GM15510 (cell line): ENCODE data around the gene GDPGP1.

Experiments used
- POLR2A ChIP-seq: IDR thresholded peaks from 3 replicates; pipeline ENCODE4 v1.6.1; 2011; ENCODE audit warnings: borderline replicate concordance; ENCODE audit not compliant: insufficient read length; ENCODE audit errors: extremely low read depth

GDPGP1 gene, protein sequence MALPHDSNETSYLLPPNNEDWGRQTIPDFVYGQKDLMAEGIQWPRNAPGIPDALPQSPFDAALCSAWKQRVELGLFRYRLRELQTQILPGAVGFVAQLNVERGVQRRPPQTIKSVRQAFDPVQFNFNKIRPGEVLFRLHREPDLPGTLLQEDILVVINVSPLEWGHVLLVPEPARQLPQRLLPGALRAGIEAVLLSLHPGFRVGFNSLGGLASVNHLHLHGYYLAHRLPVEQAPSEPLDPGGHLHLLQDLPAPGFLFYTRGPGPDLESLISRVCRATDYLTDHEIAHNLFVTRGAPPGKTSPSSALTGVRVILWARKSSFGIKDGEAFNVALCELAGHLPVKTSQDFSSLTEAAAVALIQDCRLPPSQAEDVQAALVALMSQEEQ

GRCh38 chr15:90234096-90234988 is at the start of gene GDPGP1:
GDPGP1 (plus strand) TSS chr15:90234209; CDS start chr15:90240909, 6,700 bp downstream.
- TF ChIP-seq POLR2A, result peak; percentile 95

DNA sequence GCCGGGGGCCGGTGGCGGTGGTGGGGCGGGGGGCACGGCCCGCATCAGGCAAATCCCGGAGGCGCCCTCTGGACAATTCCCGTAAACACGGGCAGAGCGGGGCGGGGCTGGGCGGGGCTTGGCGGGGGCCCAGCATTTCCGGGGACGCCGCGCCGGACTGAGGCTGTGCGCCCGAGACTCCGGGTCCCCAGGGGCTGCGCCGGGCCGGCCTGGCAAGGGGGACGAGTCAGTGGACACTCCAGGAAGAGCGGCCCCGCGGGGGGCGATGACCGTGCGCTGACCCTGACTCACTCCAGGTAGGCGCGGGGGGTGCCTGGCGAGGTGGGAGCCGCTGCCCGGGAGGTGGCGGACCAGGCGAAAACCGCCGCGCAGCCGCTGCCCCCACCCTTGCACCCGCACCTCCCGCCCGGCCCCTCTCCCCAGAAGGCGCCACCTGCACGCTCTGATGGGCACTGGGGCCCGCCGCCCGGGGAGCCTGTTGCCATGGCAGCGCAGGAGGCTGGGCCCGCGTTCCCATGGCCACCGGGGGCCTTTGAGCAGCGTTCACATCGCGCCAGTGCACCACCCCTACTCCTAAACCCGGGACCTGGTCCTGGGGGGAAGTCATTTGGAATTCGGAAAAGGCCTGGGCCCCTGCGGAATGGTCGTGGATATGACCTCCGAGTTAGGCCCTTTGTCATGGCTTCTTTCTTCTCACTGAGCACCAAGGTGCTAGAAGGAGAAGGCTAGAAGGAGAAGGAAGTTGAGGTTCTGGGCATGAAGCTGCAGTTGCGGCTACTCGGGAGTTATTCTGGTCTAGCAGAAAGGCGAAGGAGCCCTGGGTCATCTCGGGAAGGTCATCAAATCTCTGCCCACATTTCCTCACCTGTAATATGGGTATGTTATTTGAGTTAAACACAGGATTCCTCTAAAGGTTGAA is 49.0 kb upstream of the GDPGP1 start:
- peak; percentile 41 for TF ChIP-seq POLR2A

DNA sequence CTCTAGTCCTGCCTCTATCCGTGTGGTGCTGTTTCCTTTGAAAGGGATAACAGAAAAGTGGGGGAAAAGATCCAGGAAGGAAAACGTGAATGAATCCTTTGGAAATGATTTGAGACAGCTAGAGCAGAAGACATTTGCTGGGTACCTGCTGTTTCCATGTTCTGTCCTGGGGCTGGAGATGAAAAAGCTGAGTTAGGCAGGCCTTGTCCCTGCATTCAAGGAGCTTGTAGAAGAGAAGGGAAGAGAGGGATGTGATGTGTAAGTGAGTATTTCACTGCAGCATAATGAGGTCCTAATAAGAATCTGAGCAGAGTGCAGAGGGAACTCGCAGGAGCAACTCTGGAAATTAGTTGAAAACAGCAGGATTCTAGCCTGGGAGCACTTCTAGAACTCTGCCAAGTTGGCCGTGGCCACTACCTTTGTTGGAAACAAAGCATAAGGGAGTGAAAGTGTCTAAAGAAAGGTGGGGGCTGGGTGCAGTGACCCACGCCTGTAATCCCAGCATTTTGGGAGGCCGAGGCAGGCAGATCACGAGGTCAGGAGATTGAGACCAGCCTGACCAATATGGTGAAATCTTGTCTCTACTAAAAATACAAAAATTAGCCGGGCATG is 46.6 kb upstream of the GDPGP1 start:
- TF ChIP-seq POLR2A, result no peak

GRCh38 chr15:90188914-90189748 is 44.9 kb upstream of the GDPGP1 start:
- no peak for TF ChIP-seq POLR2A

GRCh38 chr15:90189781-90190467 is 44.1 kb upstream of the GDPGP1 start:
- no peak for TF ChIP-seq POLR2A

GRCh38 chr15:90190606-90191343 is 43.2 kb upstream of the GDPGP1 start:
- no peak for TF ChIP-seq POLR2A

DNA sequence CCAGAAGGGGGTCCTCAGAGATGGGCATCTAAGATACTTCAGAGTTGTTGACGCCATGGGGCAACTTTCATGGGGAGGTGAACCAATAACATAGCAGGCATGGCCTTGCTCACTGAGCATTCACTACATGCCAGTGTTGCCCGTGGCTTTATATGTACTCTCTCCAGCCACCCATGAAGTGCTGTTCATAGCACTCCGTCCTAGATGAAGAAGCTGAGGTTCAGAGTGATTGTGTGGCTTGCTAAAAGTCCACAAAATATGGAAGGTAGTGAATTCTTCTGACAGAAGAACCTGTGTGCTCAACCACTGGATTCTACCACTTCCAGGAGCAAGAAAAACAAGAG is 42.7 kb upstream of the GDPGP1 start:
- no peak for TF ChIP-seq POLR2A

DNA sequence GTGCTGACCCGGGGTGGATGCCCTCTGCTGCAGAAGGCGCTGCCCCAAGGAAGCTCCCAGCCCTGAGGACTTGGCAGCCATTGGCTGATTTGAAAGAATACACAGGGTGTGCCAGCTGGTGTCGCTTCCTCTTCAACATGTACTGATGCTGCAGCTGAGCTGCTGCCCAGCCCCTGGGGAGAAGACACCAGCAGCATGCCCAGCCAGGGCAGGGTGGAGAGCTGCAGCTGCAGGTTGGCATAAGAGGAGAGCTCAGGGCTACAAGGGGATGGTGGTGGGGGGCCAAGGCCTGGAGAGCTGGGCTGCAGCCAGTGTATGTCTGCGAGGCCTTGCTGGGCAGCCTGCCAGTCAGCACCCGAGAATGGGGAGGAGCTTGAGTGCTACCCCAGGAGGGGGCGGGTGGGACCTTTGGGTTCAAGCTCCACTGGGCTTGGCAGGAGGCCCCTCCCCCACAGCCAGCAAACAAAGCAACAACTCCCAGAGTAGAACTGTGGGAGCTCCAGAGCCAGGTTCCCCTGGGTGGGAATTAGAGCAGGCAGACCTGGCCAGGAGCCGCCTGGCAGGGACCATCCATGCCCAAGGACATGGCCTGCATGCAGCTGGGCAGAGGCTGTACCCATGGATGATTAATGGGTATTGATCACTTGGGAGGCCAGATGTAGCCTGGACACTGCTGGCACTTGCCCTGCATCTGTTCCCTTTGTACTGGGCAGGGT is 42.1 kb upstream of the GDPGP1 start:
- TF ChIP-seq POLR2A, result peak; percentile 34

- no peak for TF ChIP-seq POLR2A
These were observed 40.8 kb upstream of the GDPGP1 start for GRCh38 chr15:90192961-90193786.

DNA sequence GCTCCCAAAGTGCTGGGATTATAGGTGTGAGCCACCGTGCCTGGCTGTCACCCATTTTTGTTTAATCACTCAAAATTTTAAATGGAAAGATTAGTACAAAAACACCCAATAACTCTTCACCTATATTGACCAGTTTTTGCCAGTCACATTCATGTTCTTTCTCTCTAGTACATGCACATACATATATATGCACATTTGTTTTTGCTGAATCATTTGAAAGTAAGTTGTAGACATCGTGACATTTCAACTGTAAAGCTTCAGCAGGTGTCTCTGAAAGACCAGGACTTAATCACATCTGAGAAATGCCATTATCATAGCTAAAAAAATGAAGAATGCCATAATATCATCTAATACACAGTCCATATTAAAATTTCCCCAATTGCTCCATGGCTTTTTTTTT is 39.4 kb upstream of the GDPGP1 start:
- no peak for TF ChIP-seq POLR2A
